Effector CD4-positive, alpha-beta T cell (primary cell): ENCODE measurements around the gene KPNA5.
"Not testable (repeated sequence)": the region's sequence is repeated elsewhere in the genome, so short reads cannot be mapped to it uniquely, and the experiment has no call there.

Source experiments
- DNase-seq: peaks from one replicate; pipeline ENCODE4 v3.0.0-alpha.2; 2020

Gene KPNA5

DNA sequence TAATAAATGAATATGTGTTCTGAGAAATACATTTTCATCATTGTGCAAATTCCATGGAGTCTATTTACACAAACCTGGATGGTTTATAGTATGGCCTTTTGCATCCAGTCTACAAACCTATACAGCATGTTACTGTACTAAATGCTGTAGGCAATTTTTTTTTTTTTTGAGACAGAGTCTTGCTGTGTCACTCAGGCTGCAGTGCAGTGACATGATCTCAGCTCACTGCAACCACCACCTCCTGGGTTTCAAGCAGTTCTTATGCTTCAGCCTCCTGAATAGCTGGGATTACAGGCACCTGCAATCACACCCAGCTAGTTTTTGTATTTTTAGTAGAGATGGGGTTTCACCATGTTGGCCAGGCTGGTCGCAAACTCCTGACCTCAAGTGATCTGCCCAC lies 22.9 kb downstream of the KPNA5 start:
- not testable (repeated sequence) for DNase-seq

DNA sequence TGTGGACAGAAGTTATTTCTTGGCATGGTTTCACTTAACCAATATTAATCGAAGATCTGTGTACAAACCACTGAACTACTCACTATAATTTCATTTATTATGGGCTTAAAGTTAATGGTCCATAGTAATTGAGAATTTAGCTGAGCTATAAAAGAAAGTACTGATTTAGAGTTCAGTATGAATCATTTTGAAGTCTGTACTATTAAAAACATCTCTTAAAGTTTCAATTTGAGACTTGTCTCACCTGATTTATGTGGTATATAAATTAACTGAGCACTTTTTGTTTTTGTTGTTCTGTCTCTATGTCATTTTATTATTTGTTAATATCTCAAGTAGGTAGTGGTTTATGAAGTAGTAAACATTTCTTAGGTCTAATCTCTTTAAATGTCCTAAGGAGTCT lies 24.9 kb downstream of the KPNA5 start:
- DNase-seq: no peak

DNA sequence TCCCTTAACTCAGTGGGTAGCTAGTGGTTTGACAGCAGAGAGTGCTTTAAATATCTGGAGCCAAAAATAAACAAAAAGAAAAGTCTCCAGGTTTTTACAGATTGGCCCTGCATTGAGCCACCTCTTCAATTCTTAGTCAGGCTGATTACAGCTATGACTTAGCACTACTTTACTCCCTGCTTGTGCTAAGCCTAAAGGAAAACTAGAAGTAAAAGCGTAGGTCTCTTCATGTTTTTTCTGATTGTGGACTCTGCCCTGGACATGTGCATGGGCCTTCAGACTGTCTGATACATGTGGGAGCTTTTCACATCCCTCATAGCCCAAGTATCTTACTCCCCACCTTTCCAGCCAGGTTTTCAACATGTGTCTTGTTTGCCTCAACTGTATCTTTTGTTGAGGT lies 33.3 kb downstream of the KPNA5 start:
- DNase-seq: no peak

DNA sequence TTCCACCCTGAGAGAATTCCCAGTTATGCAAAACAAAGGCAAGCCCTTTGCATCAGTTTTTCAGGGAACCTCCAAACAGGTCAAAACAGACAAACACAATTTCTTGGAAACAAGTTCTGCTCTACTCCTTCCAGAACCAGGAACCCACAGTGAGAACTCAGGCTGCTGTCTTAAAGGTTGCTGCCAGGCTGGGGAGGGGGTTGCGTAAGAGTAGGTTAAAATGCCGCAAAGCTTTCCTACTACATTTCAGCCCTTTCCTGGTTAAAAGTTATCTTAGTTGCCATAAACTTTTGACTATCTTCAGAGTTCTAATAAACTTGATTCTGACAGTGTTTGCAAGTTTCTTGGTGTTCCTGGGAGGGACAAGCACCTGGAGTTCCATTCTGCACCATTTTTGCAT lies 33.8 kb downstream of the KPNA5 start:
- no peak for DNase-seq

DNA sequence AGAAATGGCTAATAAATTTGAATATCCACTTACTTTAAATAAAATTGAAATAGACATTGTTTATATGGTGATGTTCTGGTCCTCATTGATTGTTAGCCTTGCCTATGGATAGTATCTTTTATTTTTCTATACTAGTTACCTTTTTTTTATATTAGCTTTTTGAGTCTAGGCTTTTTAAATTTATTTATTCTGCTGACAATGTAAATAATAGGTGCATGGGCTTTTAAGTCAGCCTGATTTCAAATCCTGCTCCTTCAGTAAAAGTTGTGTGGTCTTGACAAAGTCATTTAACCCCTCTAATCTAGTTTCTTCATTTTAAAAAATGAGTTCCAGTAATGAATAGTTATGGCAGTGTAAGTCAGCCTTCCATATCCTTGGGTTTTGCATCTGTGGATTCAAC lies 45.9 kb downstream of the KPNA5 start:
- no peak for DNase-seq

DNA sequence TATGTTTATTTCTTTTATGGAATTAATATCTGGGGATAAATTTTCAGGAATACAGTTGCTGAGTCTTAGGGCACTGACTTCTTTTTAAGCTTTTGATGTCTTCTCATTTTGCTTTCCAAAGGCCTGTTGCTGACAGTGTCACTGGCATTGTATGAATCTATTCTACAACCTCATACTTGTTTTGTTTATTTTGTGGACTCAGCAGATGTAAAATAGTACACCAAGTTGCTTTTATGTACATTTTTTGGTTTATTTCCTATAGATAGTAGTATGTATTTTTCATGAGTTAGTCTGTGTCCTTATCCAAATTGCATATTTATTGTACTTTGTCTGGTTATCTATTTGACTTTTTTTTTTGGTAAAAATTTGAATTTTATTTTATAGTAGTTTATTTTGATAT lies 49.5 kb downstream of the KPNA5 start:
- no peak for DNase-seq

DNA sequence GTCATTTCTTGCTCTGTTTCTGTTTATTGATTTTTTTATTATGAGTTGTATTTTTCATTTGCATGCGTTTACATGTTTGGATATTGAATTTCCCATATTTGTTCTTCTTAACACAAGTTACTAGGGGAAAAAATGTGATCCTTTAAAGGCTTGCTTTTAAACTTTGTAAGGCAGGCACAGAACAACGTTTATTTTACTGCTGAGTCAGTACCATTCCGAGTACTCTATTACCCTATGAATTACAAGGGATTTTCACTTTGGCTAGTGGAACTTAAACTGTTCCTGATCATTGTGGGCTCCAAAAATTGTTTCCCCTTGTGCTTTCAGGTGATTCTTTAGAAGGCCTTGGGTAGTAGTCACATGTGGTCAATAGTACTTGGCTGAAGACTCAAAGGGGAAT lies 56.0 kb downstream of the KPNA5 start:
- no peak for DNase-seq

DNA sequence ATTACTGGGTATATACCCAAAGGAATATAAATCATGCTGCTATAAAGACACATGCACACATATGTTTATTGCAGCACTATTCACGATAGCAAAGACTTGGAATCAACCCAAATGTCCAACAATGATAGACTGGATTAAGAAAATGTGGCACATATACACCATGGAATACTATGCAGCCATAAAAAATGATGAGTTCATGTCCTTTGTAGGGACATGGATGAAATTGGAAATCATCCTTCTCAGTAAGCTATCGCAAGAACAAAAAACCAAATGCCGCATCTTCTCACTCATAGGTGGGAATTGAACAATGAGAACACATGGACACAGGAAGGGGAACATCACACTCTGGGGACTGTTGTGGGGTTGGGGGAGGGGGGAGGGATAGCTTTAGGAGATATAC lies 59.5 kb downstream of the KPNA5 start:
- not testable (repeated sequence) for DNase-seq

DNA sequence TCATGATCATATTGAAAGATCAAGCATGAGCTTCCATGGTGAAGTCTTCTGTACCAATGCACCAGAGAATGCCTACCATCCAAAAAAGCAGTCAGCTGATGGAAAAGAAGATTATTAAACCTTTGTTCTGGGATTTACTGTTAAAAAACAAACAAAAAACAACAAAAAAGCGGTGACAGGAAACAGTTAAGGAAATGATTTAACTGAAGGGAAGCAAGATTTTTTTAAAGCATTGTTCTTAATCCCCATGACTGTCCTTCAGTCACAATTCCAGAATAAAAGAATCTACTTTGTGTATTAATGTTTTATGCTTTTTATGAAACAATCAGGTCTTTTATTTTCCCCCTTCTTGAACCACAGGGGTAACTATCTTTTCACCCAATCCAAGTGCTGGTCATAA lies 60.6 kb downstream of the KPNA5 start:
- DNase-seq: no peak

DNA sequence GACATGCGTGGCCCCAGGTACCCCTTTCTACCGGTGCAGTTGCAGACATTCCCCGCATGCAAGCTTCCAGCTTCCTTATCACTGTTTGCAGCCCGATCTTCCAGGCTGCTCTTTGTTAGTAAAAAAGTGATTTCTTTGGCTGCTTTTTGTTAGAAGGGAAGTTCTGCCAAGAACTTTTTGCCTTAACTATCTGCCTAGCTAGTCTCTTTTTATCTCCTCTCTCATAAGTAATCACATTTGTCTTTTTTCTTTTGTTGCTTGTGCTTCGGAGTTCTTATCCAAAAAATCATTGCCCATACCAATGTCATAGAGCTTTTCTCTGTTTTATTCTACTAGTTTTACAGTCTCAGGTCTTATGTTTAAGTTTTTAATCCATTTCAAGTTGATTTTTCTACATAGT lies 64.2 kb downstream of the KPNA5 start:
- DNase-seq: no peak

DNA sequence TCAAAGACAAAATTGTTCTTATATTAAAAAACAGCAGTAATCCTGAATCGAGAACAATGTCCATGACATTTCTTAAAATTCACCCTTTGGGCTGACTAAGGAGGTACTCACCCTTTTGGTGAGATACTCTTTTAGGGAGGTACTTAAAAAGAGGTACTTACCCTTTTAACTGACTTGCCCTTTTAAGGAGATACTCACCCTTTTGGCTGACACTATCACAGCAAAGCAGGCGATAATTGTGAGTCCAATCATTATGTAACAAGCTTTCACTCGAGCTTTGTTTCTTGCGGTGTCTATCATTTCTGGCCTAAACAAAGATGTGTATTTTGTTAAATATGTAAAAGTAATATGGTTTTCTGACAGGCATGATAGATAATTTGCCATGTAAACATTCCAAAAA lies 80.8 kb downstream of the KPNA5 start:
- no peak for DNase-seq

DNA sequence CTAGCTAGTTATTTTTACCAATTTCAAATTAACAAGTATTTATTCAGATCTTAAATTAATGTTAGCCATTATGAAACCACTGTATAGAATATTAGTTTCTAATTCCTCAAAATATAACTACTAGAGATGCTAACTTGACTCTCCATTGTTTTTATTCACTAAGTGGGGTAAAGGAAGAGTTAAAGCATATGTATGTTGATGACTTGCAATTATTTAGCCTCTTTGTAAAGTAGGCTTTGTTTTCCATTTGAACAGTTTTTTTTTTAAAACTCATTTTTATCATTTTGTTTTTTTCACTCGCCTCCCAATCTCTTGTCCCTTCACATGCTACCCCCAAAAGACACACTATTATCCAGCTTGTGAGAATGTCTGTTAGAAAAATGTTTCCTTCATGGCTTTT lies 81.2 kb downstream of the KPNA5 start:
- no peak for DNase-seq

DNA sequence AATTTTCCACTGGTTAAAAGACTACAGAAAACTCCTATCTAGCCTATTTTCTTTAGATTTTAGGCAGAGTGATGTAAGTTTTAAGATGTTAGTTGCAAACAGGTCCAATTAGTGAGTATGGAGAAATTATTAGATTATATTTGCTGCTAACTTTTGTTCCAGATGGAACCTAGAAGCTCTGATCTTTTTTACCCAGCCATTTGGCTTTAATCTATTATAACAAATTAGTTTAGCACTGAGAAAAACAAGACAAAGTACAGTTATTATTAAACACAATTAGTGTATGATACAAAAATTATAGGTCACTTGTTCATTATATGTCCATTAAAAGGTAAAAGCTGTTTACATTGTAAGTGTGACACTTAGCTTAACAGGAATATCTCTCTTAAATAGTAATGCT lies 82.0 kb downstream of the KPNA5 start:
- DNase-seq: no peak

DNA sequence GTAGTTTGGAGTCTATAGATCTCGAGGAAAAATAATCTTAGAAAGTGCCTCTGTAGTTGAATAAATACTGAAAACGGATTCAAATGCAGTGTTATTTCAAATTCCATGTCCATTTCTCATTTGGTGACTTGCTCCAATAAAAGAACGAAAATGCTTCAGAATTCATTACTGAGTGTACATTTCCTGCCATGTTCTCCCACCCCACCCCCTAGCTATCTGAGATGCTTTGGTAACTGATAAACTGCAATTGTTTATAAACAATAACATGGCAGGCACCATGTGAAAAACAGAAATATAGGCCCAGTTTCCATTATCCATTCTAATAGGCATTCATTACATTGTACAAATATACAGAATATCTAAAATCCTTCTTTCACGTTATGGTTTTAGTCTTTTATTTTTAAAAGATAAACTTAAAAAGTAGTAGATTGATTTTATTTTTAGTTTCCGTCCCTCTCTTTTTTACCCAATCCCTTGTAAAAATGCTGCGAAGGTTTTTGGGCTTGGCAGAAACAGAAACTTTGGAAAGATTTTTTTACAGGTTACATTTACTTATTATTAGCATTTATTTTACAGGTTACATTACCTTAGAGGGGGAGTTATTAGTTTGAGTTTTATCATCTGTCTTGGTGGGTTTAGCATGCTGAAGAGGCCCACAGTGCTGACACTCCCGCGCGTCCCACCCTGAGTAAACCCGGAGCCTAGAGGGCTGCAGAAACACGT lies 83.1 kb downstream of the KPNA5 start:
- DNase-seq: no peak

DNA sequence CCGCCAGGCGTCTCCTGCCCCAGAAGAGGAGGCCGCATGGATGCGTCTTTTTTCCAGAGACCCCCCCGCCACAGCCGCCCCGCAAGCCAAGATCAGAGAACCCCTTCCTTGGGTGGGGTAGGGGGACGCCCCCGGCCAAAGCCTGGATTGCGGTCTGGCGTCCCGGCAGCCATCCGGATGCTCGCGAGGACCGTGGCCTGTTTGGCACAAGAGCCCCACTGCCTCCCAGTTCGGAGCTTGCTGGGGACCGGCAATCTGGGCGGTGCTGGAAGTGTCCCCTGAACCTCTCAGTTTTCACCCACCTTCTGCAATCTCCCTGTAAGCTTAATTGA lies 83.6 kb downstream of the KPNA5 start:
- no peak for DNase-seq

DNA sequence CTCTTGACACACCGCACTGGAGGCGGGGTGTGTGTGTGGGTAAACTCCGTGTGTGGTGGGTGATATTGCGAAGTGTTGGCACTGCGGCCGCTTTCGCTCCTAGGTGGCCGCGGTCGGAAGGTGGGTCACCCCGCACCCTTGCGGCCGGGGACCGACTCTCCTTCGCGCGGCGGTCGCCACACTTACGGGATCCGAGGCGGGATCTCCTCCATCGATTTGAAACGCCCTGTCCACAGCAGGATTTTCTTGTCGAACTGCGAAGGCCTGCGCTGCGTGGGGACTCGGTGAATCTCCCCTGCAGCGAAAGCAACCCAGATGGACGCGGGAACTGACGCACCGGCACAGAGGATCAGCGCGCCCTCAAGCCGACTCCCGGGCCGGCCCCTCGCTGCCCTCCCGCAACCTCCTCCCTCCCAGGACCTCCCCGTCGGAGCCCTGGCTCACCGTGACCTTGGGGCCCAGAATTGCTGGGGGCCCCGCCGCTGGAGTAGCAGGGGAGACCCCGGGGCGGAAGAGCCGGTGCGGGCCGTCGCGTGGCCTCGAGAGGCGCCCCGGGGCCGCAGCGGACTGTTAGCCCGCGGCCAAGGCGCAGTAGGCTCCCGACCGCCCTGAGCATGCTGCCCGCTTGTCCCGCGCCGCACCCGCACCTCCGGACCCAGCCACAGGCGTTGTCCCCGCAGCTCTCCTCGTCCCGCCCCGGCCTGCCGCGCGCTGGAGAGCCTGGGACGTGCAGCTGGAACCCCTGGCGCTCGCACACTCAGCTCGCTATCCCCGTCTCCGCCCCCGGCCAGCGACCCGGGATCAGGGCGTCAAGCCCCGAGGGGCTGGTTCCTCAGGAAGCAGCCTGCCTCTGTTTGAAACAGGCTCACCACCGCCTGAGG lies 84.2 kb downstream of the KPNA5 start, which contains the start of gene FAM162B:
FAM162B (minus strand) TSS at position 759 of the 881 bp plus-strand sequence; CDS start at position 616, 143 bp downstream.
- no peak for DNase-seq

DNA sequence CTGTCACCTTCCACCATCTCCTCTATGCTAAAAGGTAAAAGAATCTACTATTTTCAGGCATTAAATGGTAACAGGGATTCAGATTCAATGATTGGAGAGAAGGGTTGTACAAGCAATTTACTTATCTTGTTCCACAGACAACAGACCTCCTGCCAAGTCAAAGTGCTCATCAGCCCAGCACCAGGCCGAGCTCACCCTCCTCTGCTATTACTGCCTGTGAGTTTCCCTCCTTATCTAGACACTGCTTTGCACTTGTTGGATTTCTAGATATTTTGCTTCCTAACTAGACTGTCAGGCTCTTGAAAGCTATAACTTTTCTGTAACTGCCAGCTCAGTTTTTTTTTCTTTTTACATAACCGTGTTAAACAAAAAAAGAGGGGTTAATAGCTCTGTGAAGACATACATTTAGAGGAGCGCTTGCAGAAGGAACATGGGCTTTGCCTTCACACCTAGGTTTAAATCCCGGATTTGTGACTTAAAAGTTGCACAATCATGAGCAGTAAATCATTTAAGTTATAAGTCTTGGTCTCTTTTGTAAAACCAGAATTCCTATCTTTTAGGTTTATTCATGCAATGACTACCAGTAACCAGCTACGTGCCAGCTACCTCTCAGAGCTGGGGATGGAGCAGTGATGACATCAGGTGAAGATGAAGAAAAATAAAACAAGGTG lies 85.6 kb downstream of the KPNA5 start:
- DNase-seq: no peak

DNA sequence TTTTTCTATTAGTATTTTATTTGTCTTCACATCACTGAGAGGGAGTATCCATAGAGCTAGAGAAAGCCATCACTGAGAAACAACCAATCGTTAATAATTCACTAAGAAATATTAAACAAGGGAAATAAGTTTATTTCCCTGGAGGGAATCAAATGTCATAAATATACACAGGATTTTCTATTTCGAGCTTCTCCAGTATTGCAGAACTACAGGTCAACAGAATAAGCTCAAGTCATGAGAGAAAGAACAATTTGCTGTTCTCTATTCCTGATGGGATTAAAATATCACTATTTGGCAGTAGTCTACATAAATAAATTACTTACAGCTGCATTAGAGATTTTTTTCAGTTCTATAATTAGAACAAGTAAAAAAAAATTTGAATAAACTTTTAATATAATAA lies 86.7 kb downstream of the KPNA5 start:
- DNase-seq: no peak

DNA sequence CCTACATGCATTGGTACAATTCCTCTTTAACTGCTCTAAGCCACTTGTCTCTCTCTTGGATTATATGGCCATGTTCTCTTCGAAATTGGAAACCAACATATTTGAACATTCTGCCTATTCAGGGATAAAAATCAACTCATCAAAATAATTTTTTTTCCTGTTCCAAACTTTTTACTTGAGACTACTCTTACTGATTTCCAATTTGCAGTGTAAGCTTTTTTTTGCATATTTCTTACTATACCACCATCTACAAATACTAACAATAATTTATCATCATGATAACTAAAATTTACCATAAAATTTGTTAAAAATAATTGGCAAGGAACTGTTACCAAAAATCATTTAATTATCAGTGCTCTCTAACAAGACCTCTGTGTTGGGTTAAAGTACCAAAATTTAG lies 91.4 kb downstream of the KPNA5 start:
- DNase-seq: no peak

DNA sequence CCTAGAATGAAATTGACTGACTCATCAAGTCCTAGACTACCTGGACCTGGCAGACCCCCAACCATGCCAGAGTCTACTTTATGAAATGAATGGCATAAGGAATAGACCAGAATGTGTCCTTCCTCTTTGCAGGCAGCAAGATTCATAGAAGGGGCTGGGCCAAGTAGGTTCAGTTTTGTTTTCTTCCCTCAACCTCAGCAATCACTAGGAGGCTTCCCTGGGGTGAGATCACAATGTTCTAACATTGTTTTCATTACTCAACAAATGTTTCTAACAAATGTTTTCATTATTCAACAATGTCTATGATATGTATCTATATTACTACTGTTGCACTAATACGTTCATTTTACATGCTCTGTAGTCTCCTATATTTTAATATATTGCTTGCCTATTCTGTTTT lies 92.9 kb downstream of the KPNA5 start:
- no peak for DNase-seq

DNA sequence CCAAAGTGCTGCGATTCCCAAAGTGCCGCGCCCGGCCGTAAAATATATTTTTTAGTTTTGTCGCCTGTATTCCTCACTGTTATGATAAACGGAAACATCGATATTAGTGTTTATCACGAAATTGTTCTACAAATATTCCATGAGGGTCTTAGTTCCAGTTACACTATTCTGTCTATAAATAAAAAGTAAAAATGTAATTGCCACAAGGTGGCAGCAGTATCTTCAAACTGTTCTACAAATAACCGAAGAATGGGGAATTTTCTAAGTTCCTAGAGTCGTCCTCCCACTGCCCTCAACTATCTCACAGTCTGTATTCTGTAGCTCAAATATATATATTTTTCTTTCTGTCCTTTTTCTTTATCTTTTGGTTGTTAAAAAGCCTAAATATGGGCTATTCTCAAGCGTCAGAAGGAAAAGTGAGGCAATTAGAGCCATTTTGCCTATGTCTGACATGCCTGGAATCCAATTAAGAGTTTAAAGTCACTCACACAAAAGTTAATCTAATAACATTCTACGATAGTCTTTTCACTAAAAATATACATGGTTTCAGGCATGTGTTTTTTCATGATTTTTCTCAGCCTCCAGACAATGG lies 98.7 kb downstream of the KPNA5 start:
- DNase-seq: no peak

DNA sequence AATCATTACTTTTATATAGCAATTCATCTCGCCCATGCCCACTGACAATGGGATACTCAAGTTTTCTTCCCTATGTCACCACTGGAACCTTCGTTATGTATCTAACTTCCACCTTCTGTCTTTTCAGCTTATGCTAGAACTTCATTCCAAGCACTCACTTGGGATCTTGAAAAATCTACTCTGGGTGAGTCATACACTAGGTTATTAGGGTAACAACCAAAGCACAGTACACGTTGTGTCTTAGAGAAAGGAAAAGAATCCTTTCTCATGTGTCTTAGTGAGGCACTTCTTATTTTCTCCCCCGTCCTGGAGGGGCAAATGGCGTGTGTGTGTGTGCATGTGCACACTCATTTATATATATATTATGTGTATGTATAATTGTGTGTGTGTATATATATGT lies 102.8 kb downstream of the KPNA5 start:
- DNase-seq: no peak
